Motor neuron (in vitro differentiated cells): ENCODE results near the gene PYGO2. TPM values are rescaled to one million over a fixed set of nuclear protein-coding genes. Genes with fewer than 3 reads are reported as not detected.

ENCODE experiments used
- ATAC-seq, 8 experiments: fragments of 200-7000 bp; cut with Tn5 transposase; replicated peaks in 6 of 8; 2 replicates each; pipeline ENCODE4 v1.8.0; 2021; ENCODE audit warnings: mild to moderate bottlenecking in 8 of 8, moderate library complexity in 8 of 8
- H3K27ac ChIP-seq, 2 donors: fragments of 250-450 bp; sonication (Bioruptor Pico); 2 replicates each; pipeline ENCODE4 v1.9.0; 2021; ENCODE audit warnings: antibody characterized with exemption in 2 of 2, mild to moderate bottlenecking in 2 of 2, moderate library complexity in 1 of 2
- H3K4me1 ChIP-seq, 2 donors: fragments of 250-450 bp; sonication (Bioruptor Pico); replicated peaks in 1 of 2; 2 replicates each; pipeline ENCODE4 v1.6.1; 2021; ENCODE audit warnings: antibody characterized with exemption in 2 of 2, mild to moderate bottlenecking in 2 of 2, moderate library complexity in 1 of 2
- H3K4me3 ChIP-seq, 5 donors: fragments of 250-450 bp; sonication (Bioruptor Pico); 2 replicates each; pipeline ENCODE4 v1.9.0; 2021; ENCODE audit warnings: antibody characterized with exemption in 5 of 5, mild to moderate bottlenecking in 5 of 5, moderate library complexity in 4 of 5
- WGBS, 10 experiments: fragments of 450-650 bp; shearing (Covaris generic); methylation state at CpG; one replicate each; pipeline ENCODE4 v1.0.0; 2022; 5-methylcytosine and 5-hydroxymethylcytosine counted together
- in situ Hi-C, 9 experiments: fragments of 400-800 bp; cut with MboI; loops; one replicate each; pipeline ENCODE4 v1.15.0; 2021; ENCODE audit warnings: low sequenced_read_pairs in 9 of 9, low pct_unique_long_range_greater_than_20kb in 2 of 9; ENCODE audit not compliant: unreplicated experiment in 9 of 9
- total RNA-seq, 8 experiments: library from RNA; unstranded; fragments of 300-600 nt; gene quantifications; 2 replicates each; pipeline versions ENCODE4 v1.2.3 to v1.2.4, GENCODE V29; 2022

Gene PYGO2
- total RNA-seq, 8 experiments from 2014 or later = 14.4 to 49.9 (median 26.5) TPM

GRCh38 chr1:154972213-154972516 lies 10.6 kb upstream of the PYGO2 start:
- Histone ChIP-seq H3K4me1 (peaks cover 38 to 40% of the 10 kb centered on the region in 2 donors), H3K27ac (no peak overlapping the region), H3K4me3 (no peak overlapping the region)
- in situ Hi-C loops = loop anchor here in 2 of 9 experiments (25.0 kb wide), 1 partner anchor 90 kb away; the partner anchor contains the start of genes ADAM15 (in 2 of the 2) and EFNA4 (in 2 of the 2)
- no peak for ATAC-seq
- 28 to 100% (median 50%) methylated on average over 2 to 3 of the region's 3 CpGs; no CpG with 5 or more reads in 3 of the 10 experiments for whole genome bisulfite sequencing, 10 experiments

GRCh38 chr1:154971341-154971998 lies 9.9 kb upstream of the PYGO2 start:
- H3K4me1 ChIP-seq = peaks cover 38 to 40% of the 10 kb centered on the region in 2 donors
- H3K27ac ChIP-seq = peak overlapping the region; percentile 70 to 81
- no peak for ATAC-seq
- in situ Hi-C loops = loop anchor here in 2 of 9 experiments (25.0 kb wide), 1 partner anchor 91 kb away; the partner anchor contains the start of genes ADAM15 (in 2 of the 2) and EFNA4 (in 2 of the 2)
- WGBS, 10 experiments = 0 to 82% (median 61%) methylated on average over 1 to 10 of the region's 10 CpGs; no CpG with 5 or more reads in 4 of the 10 experiments
- H3K4me3 ChIP-seq = peak overlapping the region in 2 of 5 donors; percentile 48 to 50

- 0 to 40% (median 8%) methylated on average over 1 to 7 of the region's 15 CpGs; no CpG with 5 or more reads in 7 of the 10 experiments for WGBS, 10 experiments
- H3K4me3 ChIP-seq = peak within 1 kb of the TSS; percentile 27 to 50 (median 45)
- ATAC-seq = peak; percentile 35 to 73 (median 68)
- in situ Hi-C loops = loop anchor here in 2 of 9 experiments (25.0 kb wide), 1 partner anchor 92 kb away; the partner anchor contains the start of genes ADAM15 (in 2 of the 2) and EFNA4 (in 2 of the 2)
- H3K27ac ChIP-seq = peak within 1 kb of the TSS; percentile 70 to 81
- peaks cover 32 to 34% of the 10 kb centered on the region in 2 donors for H3K4me1 ChIP-seq
These were observed 9.2 kb upstream of the PYGO2 start, which contains the start of gene SHC1 for GRCh38 chr1:154970631-154971340. SHC1 (minus strand) TSS chr1:154970747; CDS start chr1:154970526, 221 bp downstream.

- ATAC-seq = no peak
- in situ Hi-C loops = loop anchor here in 2 of 9 experiments (25.0 kb wide), 1 partner anchor 92 kb away; the partner anchor contains the start of genes ADAM15 (in 2 of the 2) and EFNA4 (in 2 of the 2)
- Histone ChIP-seq H3K4me1 (peaks cover 32 to 34% of the 10 kb centered on the region in 2 donors), H3K27ac (peak overlapping the region; percentile 70 to 81), H3K4me3 (peak overlapping the region; percentile 27 to 50 (median 45))
- WGBS, 10 experiments = 0 to 8% (median 0%) methylated on average over 3 to 7 of the region's 22 CpGs; no CpG with 5 or more reads in 5 of the 10 experiments
These were observed 8.4 kb upstream of the PYGO2 start for GRCh38 chr1:154969860-154970452.

- Histone ChIP-seq H3K4me3 (peak overlapping the region; percentile 27 to 50 (median 45)), H3K27ac (peak overlapping the region in 1 of 2 donors; percentile 20), H3K4me1 (peaks cover 32 to 34% of the 10 kb centered on the region in 2 donors)
- in situ Hi-C loops = loop anchor here in 2 of 9 experiments (25.0 kb wide), 1 partner anchor 93 kb away; the partner anchor contains the start of genes ADAM15 (in 2 of the 2) and EFNA4 (in 2 of the 2)
- no peak for ATAC-seq
- WGBS, 10 experiments = 0 to 40% (median 23%) methylated on average over 1 to 4 of the region's 5 CpGs; no CpG with 5 or more reads in 3 of the 10 experiments
These were observed 7.7 kb upstream of the PYGO2 start for GRCh38 chr1:154969246-154969645.

- Histone ChIP-seq H3K27ac (peak overlapping the region in 1 of 2 donors; percentile 20), H3K4me1 (peaks cover 32 to 34% of the 10 kb centered on the region in 2 donors)
- ATAC-seq = no peak
These were observed 7.1 kb upstream of the PYGO2 start for GRCh38 chr1:154968731-154969130.

GRCh38 chr1:154967331-154967950 lies 5.9 kb upstream of the PYGO2 start:
- Histone ChIP-seq H3K4me1 (peaks cover 31 to 38% of the 10 kb centered on the region in 2 donors), H3K27ac (no peak overlapping the region), H3K4me3 (no peak overlapping the region)
- WGBS, 10 experiments = 79 to 100% (median 100%) methylated on average over 2 to 5 of the region's 5 CpGs; no CpG with 5 or more reads in 5 of the 10 experiments
- ATAC-seq = no peak
- in situ Hi-C loops = loop anchor here in 2 of 9 experiments (25.0 kb wide), 1 partner anchor 95 kb away; the partner anchor contains the start of genes ADAM15 (in 2 of the 2) and EFNA4 (in 2 of the 2)

More at GRCh38 chr1:154968731-154969130, 7.1 kb upstream of the PYGO2 start:
- peak overlapping the region; percentile 27 to 50 (median 45) for H3K4me3 ChIP-seq
- WGBS, 10 experiments = 77% methylated on average over 2 of the region's 3 CpGs; no CpG with 5 or more reads in 9 of the 10 experiments
- in situ Hi-C loops = loop anchor here in 2 of 9 experiments (25.0 kb wide), 1 partner anchor 94 kb away; the partner anchor contains the start of genes ADAM15 (in 2 of the 2) and EFNA4 (in 2 of the 2)

- ATAC-seq = no peak
- peaks cover 22 to 35% of the 10 kb centered on the region in 2 donors for H3K4me1 ChIP-seq
- in situ Hi-C loops = loop anchor here in 2 of 9 experiments (25.0 kb wide), 1 partner anchor 96 kb away; the partner anchor contains the start of genes ADAM15 (in 2 of the 2) and EFNA4 (in 2 of the 2)
- no peak overlapping the region for H3K27ac ChIP-seq
- WGBS, 10 experiments = 0 to 100% (median 88%) methylated on average over 1 to 4 of the region's 7 CpGs; no CpG with 5 or more reads in 7 of the 10 experiments
- H3K4me3 ChIP-seq = no peak overlapping the region
These were observed 4.5 kb upstream of the PYGO2 start for GRCh38 chr1:154966111-154966510.

- no peak overlapping the region for H3K27ac ChIP-seq
- no peak overlapping the region for H3K4me3 ChIP-seq
- in situ Hi-C loops = loop anchor here in 2 of 9 experiments (25.0 kb wide), 1 partner anchor 98 kb away; the partner anchor contains the start of genes ADAM15 (in 2 of the 2) and EFNA4 (in 2 of the 2)
- 80 to 100% (median 97%) methylated on average over 1 to 6 of the region's 6 CpGs; no CpG with 5 or more reads in 2 of the 10 experiments for WGBS, 10 experiments
- no peak for ATAC-seq
- peaks cover 21 to 30% of the 10 kb centered on the region in 2 donors for H3K4me1 ChIP-seq
These were observed 2.8 kb upstream of the PYGO2 start for GRCh38 chr1:154964359-154964758.

GRCh38 chr1:154963643-154964042 lies 2.1 kb upstream of the PYGO2 start:
- Histone ChIP-seq H3K27ac (no peak overlapping the region), H3K4me3 (no peak overlapping the region), H3K4me1 (peaks cover 14 to 23% of the 10 kb centered on the region in 2 donors)
- in situ Hi-C loops = loop anchor here in 2 of 9 experiments (25.0 kb wide), 1 partner anchor 99 kb away; the partner anchor contains the start of genes ADAM15 (in 2 of the 2) and EFNA4 (in 2 of the 2)
- WGBS, 10 experiments = 83 to 100% (median 90%) methylated on average over 1 to 6 of the region's 8 CpGs; no CpG with 5 or more reads in 2 of the 10 experiments
- no peak for ATAC-seq

GRCh38 chr1:154962795-154963330 lies 1.3 kb upstream of the PYGO2 start:
- peaks cover 8 to 19% of the 10 kb centered on the region in 2 donors for H3K4me1 ChIP-seq
- WGBS, 10 experiments = 50 to 100% (median 71%) methylated on average over 1 to 2 of the region's 6 CpGs; no CpG with 5 or more reads in 6 of the 10 experiments
- ATAC-seq = no peak
- peak overlapping the region in 4 of 5 donors; percentile 92 to 98 (median 94) for H3K4me3 ChIP-seq
- in situ Hi-C loops = loop anchor here in 2 of 9 experiments (25.0 kb wide), 1 partner anchor 99 kb away; the partner anchor contains the start of genes ADAM15 (in 2 of the 2) and EFNA4 (in 2 of the 2)
- H3K27ac ChIP-seq = no peak overlapping the region
